Globus pallidus (tissue), 1 donor: ENCODE results near the gene CHCHD10.
A peak's percentile ranks its signal among the peaks of the same experiment; 100 is the strongest.

Experiments used
- DNase-seq: peaks from one replicate; pipeline ENCODE4 v3.0.0-alpha.2; 2015; ENCODE audit warnings: low spot score

The CHCHD10 gene

GRCh38 chr22:23772649-23773473, 5.1 kb upstream of the CHCHD10 start, which contains the start of gene MMP11:
Gene MMP11, plus strand, starts transcription at chr22:23772849. Its CDS starts 22 bp downstream, at chr22:23772871.
- DNase-seq = no peak

- no peak for DNase-seq
Observed at GRCh38 chr22:23772315-23772648, 4.5 kb upstream of the CHCHD10 start.

- DNase-seq = no peak
Observed at GRCh38 chr22:23769321-23769965, 1.7 kb upstream of the CHCHD10 start.

GRCh38 chr22:23767303-23767672, 484 bp downstream of the CHCHD10 start:
- DNase-seq = no peak

GRCh38 chr22:23764899-23765881, 2.6 kb downstream of the CHCHD10 start:
- no peak for DNase-seq

- no peak for DNase-seq
Observed at GRCh38 chr22:23763954-23764353, 3.8 kb downstream of the CHCHD10 start.

- no peak for DNase-seq
Observed at GRCh38 chr22:23763579-23763945, 4.2 kb downstream of the CHCHD10 start.

- no peak for DNase-seq
Observed at GRCh38 chr22:23762842-23763578, 4.8 kb downstream of the CHCHD10 start, which contains the start of gene C22orf15. Gene C22orf15, plus strand, starts transcription at chr22:23762990. Its CDS starts 317 bp downstream, at chr22:23763307.

GRCh38 chr22:23760056-23760455, 7.7 kb downstream of the CHCHD10 start:
- no peak for DNase-seq

GRCh38 chr22:23759566-23759965, 8.2 kb downstream of the CHCHD10 start:
- no peak for DNase-seq

- DNase-seq = no peak
Observed at GRCh38 chr22:23756891-23757290, 10.9 kb downstream of the CHCHD10 start.

- DNase-seq = no peak
Observed at GRCh38 chr22:23755711-23756110, 12.1 kb downstream of the CHCHD10 start.

GRCh38 chr22:23754980-23755636, 12.7 kb downstream of the CHCHD10 start:
- peak; percentile 86 for DNase-seq

GRCh38 chr22:23754220-23754919, 13.4 kb downstream of the CHCHD10 start, which contains the start of gene VPREB3:
Gene VPREB3, minus strand, starts transcription at chr22:23754425. Its CDS starts 62 bp downstream, at chr22:23754363.
- DNase-seq = no peak

- DNase-seq = no peak
Observed at GRCh38 chr22:23753385-23753784, 14.4 kb downstream of the CHCHD10 start.

GRCh38 chr22:23752750-23753149, 15.0 kb downstream of the CHCHD10 start:
- DNase-seq = no peak

- no peak for DNase-seq
Observed at GRCh38 chr22:23752090-23752691, 15.6 kb downstream of the CHCHD10 start.

GRCh38 chr22:23751441-23751996, 16.3 kb downstream of the CHCHD10 start:
- DNase-seq = no peak

GRCh38 chr22:23750714-23751440, 16.9 kb downstream of the CHCHD10 start, which contains the start of gene ZNF70:
Gene ZNF70, minus strand, starts transcription at chr22:23751112. Its CDS starts 5,972 bp downstream, at chr22:23745140.
- peak; percentile 73 for DNase-seq
